Measurements from ENCODE around the gene CCDC88B. TPM values are rescaled to one million over a fixed set of nuclear protein-coding genes. Genes with fewer than 3 reads are reported as not detected.

Gene CCDC88B
- total and polyA plus RNA-seq, 12 donors: 4.2 to 42.7 (median 7.0) TPM

- intact Hi-C loops (cut with DNase I): no loop called here
- Histone ChIP-seq H3K9me3 (peaks cover 0 to 5% (median 0%) of the 10 kb centered on the region in 11 donors), H3K27me3 (peaks cover 0 to 7% (median 0%) of the 10 kb centered on the region in 7 donors), H3K36me3 (no peaks in the 10 kb centered on the region), H3K27ac (peak overlapping the region in 5 of 10 donors; percentile 34 to 56 (median 48)), H3K4me3 (no peak overlapping the region), H3K4me1 (peaks cover 3 to 23% (median 15%) of the 10 kb centered on the region in 9 donors)
- WGBS, 2 donors: 14 to 19% methylated on average over 10 of the region's 10 CpGs
- no peak for TF ChIP-seq CTCF (IDR thresholded peaks at IDR 0.05)
- peak; percentile 69 to 72 for DNase-seq
- ATAC-seq: peak; percentile 78 to 92 (median 86)
These were observed 66.4 kb downstream of the CCDC88B start for GRCh38 chr11:64406221-64406946.

Small RNA genes lying within 50 kb of the gene (microRNA-seq; reads per million reads assigned to microRNA genes)
- 0 to 0.51 reads per million in 2 donors for gene MIR1237
- 0 to 1.0 reads per million in 2 donors for gene MIR7155

Other genes with a start within 250 kb of the CCDC88B start
- gene MACROD1, start 174.1 kb upstream of the CCDC88B start, total RNA-seq: 100 to 1,000 TPM in 8 of 10 donors, 10 to 100 TPM in 2; 86.2 to 134 (median 115) TPM
- gene MACROD1, start 174.1 kb upstream of the CCDC88B start, polyA plus RNA-seq: 100 to 1,000 TPM in 1 of 2 donors, 10 to 100 TPM in 1; 77.6 to 497 TPM
- gene STIP1, start 154.0 kb upstream of the CCDC88B start, total RNA-seq: 100 to 1,000 TPM in 1 of 10 donors, 10 to 100 TPM in 9; 67.4 to 105 (median 87.9) TPM
- gene STIP1, start 154.0 kb upstream of the CCDC88B start, polyA plus RNA-seq: 100 to 1,000 TPM in 1 of 2 donors, 10 to 100 TPM in 1; 55.3 to 144 TPM
- 10 to 100 TPM in 1 of 10 donors, 1 to 10 TPM in 9; 2.3 to 30.8 (median 5.4) TPM for gene FERMT3, start 133.5 kb upstream of the CCDC88B start, total RNA-seq
- gene FERMT3, start 133.5 kb upstream of the CCDC88B start, polyA plus RNA-seq: 1 to 10 TPM; 7.5 to 9.2 TPM
- 10 to 100 TPM; 50.5 to 81.7 (median 61.4) TPM for gene TRPT1, start 114.0 kb upstream of the CCDC88B start, total RNA-seq
- gene TRPT1, start 114.0 kb upstream of the CCDC88B start, polyA plus RNA-seq: 100 to 1,000 TPM in 1 of 2 donors, 10 to 100 TPM in 1; 87.2 to 188 TPM
- 10 to 100 TPM; 57.3 to 85.6 (median 71.0) TPM for gene NUDT22, start 113.9 kb upstream of the CCDC88B start, total RNA-seq
- gene NUDT22, start 113.9 kb upstream of the CCDC88B start, polyA plus RNA-seq: 10 to 100 TPM; 93.0 to 95.2 TPM
- gene DNAJC4, start 109.7 kb upstream of the CCDC88B start, total RNA-seq: 10 to 100 TPM; 46.6 to 64.7 (median 52.0) TPM
- gene DNAJC4, start 109.7 kb upstream of the CCDC88B start, polyA plus RNA-seq: 100 to 1,000 TPM in 1 of 2 donors, 10 to 100 TPM in 1; 48.0 to 173 TPM
- 100 to 1,000 TPM; 245 to 353 (median 277) TPM for gene VEGFB, start 105.6 kb upstream of the CCDC88B start, total RNA-seq
- gene VEGFB, start 105.6 kb upstream of the CCDC88B start, polyA plus RNA-seq: 100 to 1,000 TPM; 158 to 291 TPM
- gene FKBP2, start 99.1 kb upstream of the CCDC88B start, total RNA-seq: 10 to 100 TPM; 40.2 to 82.0 (median 45.9) TPM
- gene FKBP2, start 99.1 kb upstream of the CCDC88B start, polyA plus RNA-seq: 100 to 1,000 TPM; 376 to 404 TPM
- 100 to 1,000 TPM in 4 of 10 donors, 10 to 100 TPM in 6; 52.4 to 194 (median 77.2) TPM for gene PPP1R14B, start 93.3 kb upstream of the CCDC88B start, total RNA-seq
- gene PPP1R14B, start 93.3 kb upstream of the CCDC88B start, polyA plus RNA-seq: 100 to 1,000 TPM; 229 to 331 TPM
- 10 to 100 TPM in 3 of 10 donors, 1 to 10 TPM in 7; 5.8 to 13.3 (median 8.7) TPM for gene PLCB3, start 88.7 kb upstream of the CCDC88B start, total RNA-seq
- 10 to 100 TPM in 1 of 2 donors, 1 to 10 TPM in 1; 9.5 to 13.1 TPM for gene PLCB3, start 88.7 kb upstream of the CCDC88B start, polyA plus RNA-seq
- gene BAD, start 55.5 kb upstream of the CCDC88B start, total RNA-seq: 100 to 1,000 TPM in 1 of 10 donors, 10 to 100 TPM in 9; 40.7 to 106 (median 52.2) TPM
- gene BAD, start 55.5 kb upstream of the CCDC88B start, polyA plus RNA-seq: 100 to 1,000 TPM in 1 of 2 donors, 10 to 100 TPM in 1; 92.1 to 104 TPM
- 10 to 100 TPM; 16.4 to 43.0 (median 24.3) TPM for gene GPR137, start 54.4 kb upstream of the CCDC88B start, total RNA-seq
- gene GPR137, start 54.4 kb upstream of the CCDC88B start, polyA plus RNA-seq: 10 to 100 TPM; 18.4 to 31.8 TPM
- gene KCNK4, start 48.9 kb upstream of the CCDC88B start, total RNA-seq: not detected
- not detected for gene KCNK4, start 48.9 kb upstream of the CCDC88B start, polyA plus RNA-seq
- gene CATSPERZ, start 39.8 kb upstream of the CCDC88B start, total RNA-seq: not detected
- gene CATSPERZ, start 39.8 kb upstream of the CCDC88B start, polyA plus RNA-seq: under 1 TPM in 1 of 2 donors, not detected in 1; 0.10 TPM
- gene ESRRA, start 34.7 kb upstream of the CCDC88B start, total RNA-seq: 100 to 1,000 TPM; 115 to 225 (median 132) TPM
- 100 to 1,000 TPM; 180 TPM for gene ESRRA, start 34.7 kb upstream of the CCDC88B start, polyA plus RNA-seq
- gene TRMT112, start 22.6 kb upstream of the CCDC88B start, total RNA-seq: 100 to 1,000 TPM in 2 of 10 donors, 10 to 100 TPM in 8; 68.7 to 121 (median 90.2) TPM
- gene TRMT112, start 22.6 kb upstream of the CCDC88B start, polyA plus RNA-seq: 100 to 1,000 TPM; 182 to 208 TPM
- 100 to 1,000 TPM; 264 to 395 (median 288) TPM for gene PRDX5, start 22.1 kb upstream of the CCDC88B start, total RNA-seq
- 100 to 1,000 TPM; 486 to 750 TPM for gene PRDX5, start 22.1 kb upstream of the CCDC88B start, polyA plus RNA-seq
- 10 to 100 TPM; 10.7 to 21.9 (median 12.8) TPM for gene RPS6KA4, start 19.0 kb downstream of the CCDC88B start, total RNA-seq
- gene RPS6KA4, start 19.0 kb downstream of the CCDC88B start, polyA plus RNA-seq: 10 to 100 TPM; 17.4 to 18.8 TPM
- not detected for gene SLC22A11, start 215.7 kb downstream of the CCDC88B start, total RNA-seq
- not detected for gene SLC22A11, start 215.7 kb downstream of the CCDC88B start, polyA plus RNA-seq

Measured in heart right ventricle (tissue), 16 donors.